ACC112 (cell line): Measurements from ENCODE around the gene RGS7.
A peak's percentile ranks its signal among the peaks of the same experiment; 100 is the strongest.
"Not testable (repeated sequence)": the region's sequence is repeated elsewhere in the genome, so short reads cannot be mapped to it uniquely, and the experiment has no call there.

Source experiments
- H2AFZ ChIP-seq: fragments of 200-600 bp; sonication (generic); one replicate; pipeline ENCODE4 v1.6.0; 2017; ENCODE audit warnings: antibody characterized with exemption, low read length; ENCODE audit not compliant: unreplicated experiment
- H3K27ac ChIP-seq: fragments of 200-600 bp; sonication (generic); 2 replicates; pipeline ENCODE4 v1.5.1; 2014; ENCODE audit warnings: low read depth, mild to moderate bottlenecking, antibody characterized with exemption, low read length, moderate library complexity
- H3K27me3 ChIP-seq: fragments of 200-600 bp; sonication (generic); 2 replicates; pipeline ENCODE4 v1.6.1; 2014; ENCODE audit warnings: mild to moderate bottlenecking, antibody characterized with exemption, low read length, moderate library complexity, mixed read lengths; ENCODE audit not compliant: insufficient read depth
- H3K36me3 ChIP-seq: fragments of 200-600 bp; sonication (generic); 2 replicates; pipeline ENCODE4 v1.6.1; 2016; ENCODE audit warnings: mild to moderate bottlenecking, antibody characterized with exemption, low read length, moderate library complexity, mixed read lengths; ENCODE audit not compliant: insufficient read depth
- H3K4me1 ChIP-seq: fragments of 200-600 bp; sonication (generic); one replicate; pipeline ENCODE4 v1.6.1; 2016; ENCODE audit warnings: low read length, mixed read lengths; ENCODE audit not compliant: insufficient read depth, unreplicated experiment, control insufficient read depth
- H3K4me3 ChIP-seq: fragments of 200-600 bp; sonication (generic); 2 replicates; pipeline ENCODE4 v1.5.1; 2014; ENCODE audit warnings: mild to moderate bottlenecking, low read depth, low read length
- H3K79me2 ChIP-seq: fragments of 200-600 bp; sonication (generic); one replicate; pipeline ENCODE4 v1.6.0; 2016; ENCODE audit warnings: low read length; ENCODE audit not compliant: control insufficient read depth, unreplicated experiment, insufficient read depth

The RGS7 gene

GRCh38 chr1:241095847-241096246, 261.2 kb downstream of the RGS7 start:
- Histone ChIP-seq H3K79me2 (no peaks in the 10 kb centered on the region), H3K4me3 (no peak overlapping the region), H3K36me3 (no peaks in the 10 kb centered on the region), H3K4me1 (no peaks in the 10 kb centered on the region), H3K27me3 (no peaks in the 10 kb centered on the region), H3K27ac (no peak overlapping the region), H2AFZ (no peak overlapping the region)

GRCh38 chr1:241090798-241091197, 266.2 kb downstream of the RGS7 start:
- no peaks in the 10 kb centered on the region for H3K4me1 ChIP-seq
- H3K27ac ChIP-seq: no peak overlapping the region
- no peaks in the 10 kb centered on the region for H3K36me3 ChIP-seq
- no peaks in the 10 kb centered on the region for H3K27me3 ChIP-seq
- no peak overlapping the region for H2AFZ ChIP-seq
- H3K79me2 ChIP-seq: no peaks in the 10 kb centered on the region
- H3K4me3 ChIP-seq: no peak overlapping the region

- not testable (repeated sequence) for H3K27me3 ChIP-seq, H3K27ac ChIP-seq, H3K36me3 ChIP-seq, H3K4me1 ChIP-seq, H2AFZ ChIP-seq, H3K79me2 ChIP-seq, H3K4me3 ChIP-seq
These were observed 267.9 kb downstream of the RGS7 start for GRCh38 chr1:241089066-241089465.

GRCh38 chr1:241088075-241088474, 268.9 kb downstream of the RGS7 start:
- not testable (repeated sequence) for H3K79me2 ChIP-seq, H3K27me3 ChIP-seq, H3K4me1 ChIP-seq, H3K27ac ChIP-seq, H2AFZ ChIP-seq, H3K36me3 ChIP-seq, H3K4me3 ChIP-seq

GRCh38 chr1:241086686-241087085, 270.3 kb downstream of the RGS7 start:
- no peaks in the 10 kb centered on the region for H3K27me3 ChIP-seq

GRCh38 chr1:241083285-241083684, 273.7 kb downstream of the RGS7 start:
- no peaks in the 10 kb centered on the region for H3K27me3 ChIP-seq
- H3K36me3 ChIP-seq: no peaks in the 10 kb centered on the region
- H3K4me3 ChIP-seq: no peak overlapping the region
- no peak overlapping the region for H2AFZ ChIP-seq
- H3K4me1 ChIP-seq: no peaks in the 10 kb centered on the region
- no peak overlapping the region for H3K27ac ChIP-seq
- no peaks in the 10 kb centered on the region for H3K79me2 ChIP-seq

More at GRCh38 chr1:241086686-241087085, 270.3 kb downstream of the RGS7 start:
- Histone ChIP-seq H3K79me2 (no peaks in the 10 kb centered on the region), H3K27ac (no peak overlapping the region), H3K36me3 (no peaks in the 10 kb centered on the region), H2AFZ (no peak overlapping the region), H3K4me3 (no peak overlapping the region), H3K4me1 (no peaks in the 10 kb centered on the region)

- Histone ChIP-seq H3K4me1 (no peaks in the 10 kb centered on the region), H3K79me2 (no peaks in the 10 kb centered on the region), H3K27me3 (no peaks in the 10 kb centered on the region), H2AFZ (no peak overlapping the region), H3K27ac (no peak overlapping the region), H3K4me3 (no peak overlapping the region), H3K36me3 (no peaks in the 10 kb centered on the region)
These were observed 275.5 kb downstream of the RGS7 start for GRCh38 chr1:241081473-241081872.

GRCh38 chr1:241079459-241079858, 277.5 kb downstream of the RGS7 start:
- no peak overlapping the region for H3K4me3 ChIP-seq
- no peaks in the 10 kb centered on the region for H3K4me1 ChIP-seq
- H3K27me3 ChIP-seq: no peaks in the 10 kb centered on the region
- H2AFZ ChIP-seq: no peak overlapping the region
- H3K27ac ChIP-seq: no peak overlapping the region
- H3K36me3 ChIP-seq: no peaks in the 10 kb centered on the region
- H3K79me2 ChIP-seq: no peaks in the 10 kb centered on the region

- no peaks in the 10 kb centered on the region for H3K4me1 ChIP-seq
- no peaks in the 10 kb centered on the region for H3K27me3 ChIP-seq
- H3K36me3 ChIP-seq: no peaks in the 10 kb centered on the region
- H3K4me3 ChIP-seq: no peak overlapping the region
- H2AFZ ChIP-seq: peak overlapping the region; percentile 23
- no peak overlapping the region for H3K27ac ChIP-seq
- no peaks in the 10 kb centered on the region for H3K79me2 ChIP-seq
These were observed 278.0 kb downstream of the RGS7 start for GRCh38 chr1:241079047-241079446.

GRCh38 chr1:241077386-241078147, 279.4 kb downstream of the RGS7 start:
- Histone ChIP-seq H3K36me3 (no peaks in the 10 kb centered on the region), H3K4me1 (no peaks in the 10 kb centered on the region), H2AFZ (peak overlapping the region; percentile 3)

GRCh38 chr1:241074507-241074906, 282.5 kb downstream of the RGS7 start:
- no peaks in the 10 kb centered on the region for H3K79me2 ChIP-seq
- H3K27me3 ChIP-seq: no peaks in the 10 kb centered on the region
- H3K27ac ChIP-seq: no peak overlapping the region
- H2AFZ ChIP-seq: no peak overlapping the region
- no peaks in the 10 kb centered on the region for H3K4me1 ChIP-seq
- no peaks in the 10 kb centered on the region for H3K36me3 ChIP-seq
- no peak overlapping the region for H3K4me3 ChIP-seq

More at GRCh38 chr1:241077386-241078147, 279.4 kb downstream of the RGS7 start:
- H3K27me3 ChIP-seq: no peaks in the 10 kb centered on the region
- no peaks in the 10 kb centered on the region for H3K79me2 ChIP-seq
- H3K27ac ChIP-seq: no peak overlapping the region
- no peak overlapping the region for H3K4me3 ChIP-seq
